Measurements from ENCODE around the gene MYO3B.

MYO3B gene

GRCh38 chr2:170159060-170159459, 18.9 kb upstream of the MYO3B start:
- in situ Hi-C loops (cut with MboI; ENCODE audit: low sequenced_read_pairs) = no loop called here

- in situ Hi-C loops (cut with MboI; ENCODE audit: low sequenced_read_pairs) = no loop called here
Measured at GRCh38 chr2:170161516-170162270, 16.3 kb upstream of the MYO3B start.

GRCh38 chr2:170162271-170162632, 15.7 kb upstream of the MYO3B start:
- in situ Hi-C loops (cut with MboI; ENCODE audit: low sequenced_read_pairs) = no loop called here

- in situ Hi-C loops (cut with MboI; ENCODE audit: low sequenced_read_pairs) = no loop called here
Measured at GRCh38 chr2:170163411-170164065, 14.4 kb upstream of the MYO3B start.

GRCh38 chr2:170165129-170165528, 12.8 kb upstream of the MYO3B start:
- in situ Hi-C loops (cut with MboI; ENCODE audit: low sequenced_read_pairs) = no loop called here

GRCh38 chr2:170166735-170167134, 11.2 kb upstream of the MYO3B start:
- in situ Hi-C loops (cut with MboI; ENCODE audit: low sequenced_read_pairs) = no loop called here

- in situ Hi-C loops (cut with MboI; ENCODE audit: low sequenced_read_pairs) = no loop called here
Measured at GRCh38 chr2:170170281-170171040, 7.5 kb upstream of the MYO3B start.

- in situ Hi-C loops (cut with MboI; ENCODE audit: low sequenced_read_pairs) = no loop called here
Measured at GRCh38 chr2:170176212-170176611, 1.7 kb upstream of the MYO3B start.

GRCh38 chr2:170180031-170180566, 2.2 kb downstream of the MYO3B start:
- in situ Hi-C loops (cut with MboI; ENCODE audit: low sequenced_read_pairs) = no loop called here

- in situ Hi-C loops (cut with MboI; ENCODE audit: low sequenced_read_pairs) = no loop called here
Measured at GRCh38 chr2:170181602-170182001, 3.7 kb downstream of the MYO3B start.

GRCh38 chr2:170185319-170185718, 7.4 kb downstream of the MYO3B start:
- in situ Hi-C loops (cut with MboI; ENCODE audit: low sequenced_read_pairs) = no loop called here

GRCh38 chr2:170189757-170190156, 11.8 kb downstream of the MYO3B start:
- in situ Hi-C loops (cut with MboI; ENCODE audit: low sequenced_read_pairs) = no loop called here

- in situ Hi-C loops (cut with MboI; ENCODE audit: low sequenced_read_pairs) = no loop called here
Measured at GRCh38 chr2:170190172-170190571, 12.2 kb downstream of the MYO3B start.

GRCh38 chr2:170191166-170191866, 13.4 kb downstream of the MYO3B start:
- in situ Hi-C loops (cut with MboI; ENCODE audit: low sequenced_read_pairs) = no loop called here

GRCh38 chr2:170196963-170197362, 19.0 kb downstream of the MYO3B start:
- in situ Hi-C loops (cut with MboI; ENCODE audit: low sequenced_read_pairs) = no loop called here

GRCh38 chr2:170201275-170201674, 23.3 kb downstream of the MYO3B start:
- in situ Hi-C loops (cut with MboI; ENCODE audit: low sequenced_read_pairs) = no loop called here

- in situ Hi-C loops (cut with MboI; ENCODE audit: low sequenced_read_pairs) = no loop called here
Measured at GRCh38 chr2:170201734-170202393, 23.9 kb downstream of the MYO3B start.

- in situ Hi-C loops (cut with MboI; ENCODE audit: low sequenced_read_pairs) = no loop called here
Measured at GRCh38 chr2:170202437-170202836, 24.5 kb downstream of the MYO3B start.

- in situ Hi-C loops (cut with MboI; ENCODE audit: low sequenced_read_pairs) = no loop called here
Measured at GRCh38 chr2:170204298-170204951, 26.5 kb downstream of the MYO3B start.

GRCh38 chr2:170206246-170206645, 28.3 kb downstream of the MYO3B start:
- in situ Hi-C loops (cut with MboI; ENCODE audit: low sequenced_read_pairs) = no loop called here
